ENCODE results near the gene ENTPD7. TPM values are rescaled to one million over a fixed set of nuclear protein-coding genes. Genes with fewer than 3 reads are reported as not detected.

Gene ENTPD7
- total RNA-seq, result 13.7 and 20.3 TPM in 2 replicates

GRCh38 chr10:99659031-99659867, at the start of gene ENTPD7:
Gene ENTPD7, plus strand, starts transcription at chr10:99659509. Its CDS starts 448 bp downstream, at chr10:99659957.

GRCh38 chr10:99619851-99620710, 39.2 kb upstream of the ENTPD7 start, which contains the start of gene SLC25A28:
Gene SLC25A28, minus strand, starts transcription at chr10:99620439. Its CDS starts 104 bp downstream, at chr10:99620335.

DNA sequence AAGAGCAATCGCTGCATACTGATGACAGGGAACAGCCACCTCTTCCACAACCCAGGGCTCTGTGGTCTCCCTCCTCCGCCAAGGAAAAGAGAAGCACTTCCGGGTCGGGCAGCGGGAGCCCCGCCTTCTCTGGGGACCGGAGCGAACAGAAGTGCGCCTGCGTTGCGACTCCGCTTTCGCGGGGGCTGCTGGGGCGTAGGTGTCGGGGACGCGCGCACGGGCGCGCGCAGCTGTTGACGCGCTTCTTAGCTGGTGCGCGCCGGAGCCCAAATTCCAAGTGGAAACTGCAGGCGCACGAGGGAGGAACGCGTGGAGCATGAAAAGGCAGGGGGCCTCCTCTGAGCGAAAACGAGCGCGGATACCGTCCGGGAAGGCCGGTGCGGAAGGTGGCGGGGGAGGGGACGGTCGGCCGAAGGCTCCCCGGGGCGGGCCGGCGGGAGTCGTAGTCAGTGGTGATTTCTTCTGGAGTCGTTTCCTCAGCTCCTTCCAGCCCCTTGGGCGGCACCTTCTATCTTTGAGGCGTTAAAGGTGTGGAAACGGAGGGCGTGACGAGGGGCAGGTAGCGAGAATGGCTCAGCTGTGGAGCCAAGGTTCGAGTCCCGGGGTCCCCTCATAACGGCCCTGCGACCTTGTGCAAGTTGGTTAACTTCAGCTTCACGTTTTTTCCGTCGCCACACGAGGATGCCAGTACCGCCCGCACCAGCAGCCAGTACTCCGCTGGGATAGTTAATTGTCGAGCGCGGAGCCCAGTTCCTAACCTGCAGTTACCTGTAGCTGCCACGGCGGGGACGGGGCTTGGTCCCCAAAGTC, 72.9 kb downstream of the ENTPD7 start, which contains the start of the genes COX15 and CUTC:
Gene COX15 (minus strand): TSS at position 95 of the 810 bp plus-strand sequence. CDS start 78 bp downstream, at position 17.
Gene CUTC (plus strand): TSS at position 202 of the 810 bp plus-strand sequence. CDS start 115 bp downstream, at position 317.

Other genes starting within 250 kb of the ENTPD7 start
- gene GOT1, start 228.9 kb upstream of the ENTPD7 start, total RNA-seq, result 25.6 and 25.8 TPM in 2 replicates
- gene NKX2-3, start 126.6 kb upstream of the ENTPD7 start, total RNA-seq, result not detected in 2 replicates
- gene SLC25A28, start 39.1 kb upstream of the ENTPD7 start, total RNA-seq, result 11.8 and 20.5 TPM in 2 replicates
- gene COX15, start 72.6 kb downstream of the ENTPD7 start, total RNA-seq, result 50.5 and 52.3 TPM in 2 replicates
- 17.2 and 24.1 TPM in 2 replicates for gene CUTC, start 72.7 kb downstream of the ENTPD7 start, total RNA-seq
- 0.29 and 0.33 TPM in 2 replicates for gene ABCC2, start 123.1 kb downstream of the ENTPD7 start, total RNA-seq